Transverse colon (tissue), 4 donors: ENCODE data around the gene TMEM238. TPM values are rescaled to one million over a fixed set of nuclear protein-coding genes. Genes with fewer than 3 reads are reported as not detected.

Experiments
- DNase-seq: peaks from one replicate; pipeline ENCODE4 v3.0.0-alpha.2; 2019
- H3K27ac ChIP-seq, 4 donors: fragments of 200-600 bp; sonication (generic); 2 replicates each; pipeline ENCODE4 v1.5.1; 2016 to 2018; ENCODE audit warnings: inconsistent platforms in 4 of 4
- H3K27me3 ChIP-seq: fragments of 200-600 bp; sonication (generic); 2 replicates; pipeline ENCODE4 v1.5.1; 2017; ENCODE audit warnings: inconsistent platforms
- H3K36me3 ChIP-seq, 4 donors: fragments of 200-600 bp; sonication (generic); 2 replicates each; pipeline ENCODE4 v1.5.1; 2017 to 2019; ENCODE audit warnings: inconsistent platforms in 4 of 4
- H3K4me1 ChIP-seq, 4 donors: fragments of 200-600 bp; sonication (generic); 2 replicates each; pipeline ENCODE4 v1.5.1; 2017 to 2020; ENCODE audit warnings: inconsistent platforms in 4 of 4
- H3K4me3 ChIP-seq, 4 donors: fragments of 200-600 bp; sonication (generic); 1 replicate in 1 of 4; 2 replicates in 3 of 4; pipeline versions ENCODE4 v1.5.1 to v1.6.1; 2017 to 2019; ENCODE audit warnings: inconsistent platforms in 4 of 4
- H3K9me3 ChIP-seq, 2 donors: fragments of 200-600 bp; sonication (generic); 2 replicates each; pipeline ENCODE4 v1.5.1; 2017 to 2019; ENCODE audit warnings: inconsistent platforms in 2 of 2
- EP300 ChIP-seq: sonication (generic); formaldehyde crosslinking; IDR thresholded peaks from one replicate; pipeline ENCODE4 v1.6.1; 2017; ENCODE audit warnings: antibody characterized with exemption, low read depth
- POLR2A ChIP-seq: fragments of 450-650 bp; IDR thresholded peaks from one replicate; pipeline ENCODE4 v1.6.1; 2016; ENCODE audit warnings: antibody characterized with exemption, mild to moderate bottlenecking, moderate library complexity
- POLR2AphosphoS5 ChIP-seq, 3 donors: sonication (generic); formaldehyde crosslinking; IDR thresholded peaks; one replicate each; pipeline ENCODE4 v1.6.1; 2016; ENCODE audit warnings: antibody characterized with exemption in 3 of 3
- WGBS, 2 donors: methylation state at CpG; one replicate each; pipeline ENCODE4 v1.1.5; 2018; ENCODE audit warnings: low coverage in 1 of 2; 5-methylcytosine and 5-hydroxymethylcytosine counted together
- in situ Hi-C, 4 donors: fragments of 200-750 bp; cut with MboI; loops; one replicate each; pipeline versions ENCODE4 v1.15.0 to v1.15.1; 2017; ENCODE audit warnings: low sequenced_read_pairs in 3 of 4, low pct_ligation_motif_present in 1 of 4, low pct_unique_long_range_greater_than_20kb in 1 of 4
- intact Hi-C: fragments of 100-400 bp; cut with DNase I; formaldehyde crosslinking; loops from one replicate; pipeline ENCODE4 v1.15.1; 2023; ENCODE audit warnings: low total_unique reads
- total RNA-seq, 4 donors: library from RNA; depleted of rRNA; stranded (reverse); fragments of >200 nt; gene quantifications; one replicate each; pipeline ENCODE4 v1.1.0, GENCODE V29; 2016
- TF ChIP-seq, protein P1 (sequence below), 5 experiments: fragments of 200-600 bp in 3 of 5; fragments of 450-650 bp in 2 of 5; sonication (generic) in 3 of 5; IDR thresholded peaks; 1 replicate in 2 of 5; 2 replicates in 3 of 5; pipeline ENCODE4 v1.5.1; 2016 to 2017; ENCODE audit warnings: antibody characterized with exemption in 5 of 5, inconsistent platforms in 3 of 5, mild to moderate bottlenecking in 2 of 5, moderate library complexity in 1 of 5

The TMEM238 gene
- total RNA-seq, 4 donors from 2014 or later: 12.0 to 199 (median 42.5) TPM

DNA sequence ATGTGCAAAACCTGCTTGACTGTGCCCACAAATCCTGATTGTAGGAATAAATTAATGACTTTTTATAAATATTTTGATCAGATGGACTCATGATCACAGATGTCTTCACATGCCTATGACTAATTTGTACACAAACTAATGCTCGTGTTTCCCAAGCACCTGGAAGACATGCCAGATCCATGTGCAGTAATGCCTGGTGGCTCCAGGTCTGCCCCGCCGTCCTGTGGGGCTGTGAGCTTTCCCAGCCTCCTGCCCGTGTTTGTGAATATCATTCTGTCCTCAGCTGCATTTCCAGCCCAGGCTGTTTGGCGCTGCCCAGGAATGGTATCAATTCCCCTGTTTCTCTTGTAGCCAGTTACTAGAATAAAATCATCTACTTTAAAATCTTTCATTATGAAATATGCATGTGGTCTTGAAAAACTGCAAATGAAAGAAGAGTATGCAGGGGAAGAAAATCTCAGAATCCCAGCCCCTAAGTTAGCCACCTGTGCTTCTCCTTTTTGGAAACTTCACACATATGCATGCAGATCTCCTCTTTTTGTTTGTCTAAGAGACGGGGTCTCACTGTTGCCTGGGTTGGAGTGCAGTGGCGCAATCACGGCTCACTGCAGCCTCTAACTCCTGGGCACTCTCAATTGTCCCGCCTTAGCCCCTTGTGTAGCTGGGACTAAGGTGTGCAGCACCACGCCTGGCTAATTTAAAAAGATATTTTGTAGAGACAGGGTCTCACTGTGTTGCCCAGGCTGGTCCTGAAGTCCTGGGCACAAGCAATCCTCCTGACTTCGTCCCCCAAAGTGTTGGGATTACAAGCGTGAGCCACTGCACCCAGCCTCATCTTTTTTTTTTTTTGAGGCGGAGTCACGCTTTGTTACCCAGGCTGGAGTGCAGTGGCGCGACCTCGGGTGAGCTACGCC lies 7.9 kb upstream of the TMEM238 start:
- TF ChIP-seq POLR2AphosphoS5 (IDR thresholded peaks at IDR 0.05) (no peak), POLR2A (no peak), EP300 (no peak)
- TF ChIP-seq, protein P1, sequence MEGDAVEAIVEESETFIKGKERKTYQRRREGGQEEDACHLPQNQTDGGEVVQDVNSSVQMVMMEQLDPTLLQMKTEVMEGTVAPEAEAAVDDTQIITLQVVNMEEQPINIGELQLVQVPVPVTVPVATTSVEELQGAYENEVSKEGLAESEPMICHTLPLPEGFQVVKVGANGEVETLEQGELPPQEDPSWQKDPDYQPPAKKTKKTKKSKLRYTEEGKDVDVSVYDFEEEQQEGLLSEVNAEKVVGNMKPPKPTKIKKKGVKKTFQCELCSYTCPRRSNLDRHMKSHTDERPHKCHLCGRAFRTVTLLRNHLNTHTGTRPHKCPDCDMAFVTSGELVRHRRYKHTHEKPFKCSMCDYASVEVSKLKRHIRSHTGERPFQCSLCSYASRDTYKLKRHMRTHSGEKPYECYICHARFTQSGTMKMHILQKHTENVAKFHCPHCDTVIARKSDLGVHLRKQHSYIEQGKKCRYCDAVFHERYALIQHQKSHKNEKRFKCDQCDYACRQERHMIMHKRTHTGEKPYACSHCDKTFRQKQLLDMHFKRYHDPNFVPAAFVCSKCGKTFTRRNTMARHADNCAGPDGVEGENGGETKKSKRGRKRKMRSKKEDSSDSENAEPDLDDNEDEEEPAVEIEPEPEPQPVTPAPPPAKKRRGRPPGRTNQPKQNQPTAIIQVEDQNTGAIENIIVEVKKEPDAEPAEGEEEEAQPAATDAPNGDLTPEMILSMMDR (IDR thresholded peaks at IDR 0.05): no peak
- Histone ChIP-seq H3K27ac (no peak overlapping the region), H3K27me3 (no peaks in the 10 kb centered on the region), H3K4me1 (peaks cover 19 to 32% (median 20%) of the 10 kb centered on the region in 4 donors), H3K36me3 (peaks cover 0 to 6% (median 0%) of the 10 kb centered on the region in 4 donors), H3K4me3 (no peak overlapping the region), H3K9me3 (no peaks in the 10 kb centered on the region)
- DNase-seq: no peak
- intact Hi-C loops (no loop called here), in situ Hi-C loops (loop anchor here in 1 of 4 donors (25.0 kb wide), 1 partner anchor 105 kb away; the partner anchor contains the start of genes BRSK1 and HSPBP1)
- WGBS, 2 donors: 76 to 77% methylated on average over 10 to 18 of the region's 18 CpGs

DNA sequence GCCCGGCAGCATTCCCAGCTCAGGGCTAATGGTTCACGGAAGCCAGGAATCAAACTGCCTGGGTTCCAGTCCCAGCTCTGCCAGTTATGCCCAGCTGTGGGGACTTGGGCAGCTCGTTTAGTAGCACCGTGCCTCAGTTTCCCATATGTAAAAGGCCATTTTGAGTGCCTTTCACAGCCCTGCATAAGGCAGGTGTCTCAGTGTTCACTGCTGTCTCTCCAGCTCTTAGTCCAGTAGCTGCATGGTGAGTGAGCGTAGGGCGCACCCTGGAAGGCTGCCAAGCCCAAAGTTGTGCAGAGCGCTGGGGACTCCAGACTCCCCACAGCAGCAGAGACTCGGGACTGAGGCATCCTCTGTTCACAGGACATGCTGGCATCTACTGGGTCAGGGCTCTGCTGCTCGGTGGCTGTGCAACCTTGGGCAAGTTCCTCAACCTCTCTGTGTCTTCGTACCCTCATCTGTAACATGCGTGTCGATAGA lies 7.1 kb upstream of the TMEM238 start:
- in situ Hi-C loops (loop anchor here in 1 of 4 donors (25.0 kb wide), 1 partner anchor 104 kb away; the partner anchor contains the start of genes BRSK1 and HSPBP1), intact Hi-C loops (no loop called here)
- H3K27ac ChIP-seq: no peak overlapping the region

DNA sequence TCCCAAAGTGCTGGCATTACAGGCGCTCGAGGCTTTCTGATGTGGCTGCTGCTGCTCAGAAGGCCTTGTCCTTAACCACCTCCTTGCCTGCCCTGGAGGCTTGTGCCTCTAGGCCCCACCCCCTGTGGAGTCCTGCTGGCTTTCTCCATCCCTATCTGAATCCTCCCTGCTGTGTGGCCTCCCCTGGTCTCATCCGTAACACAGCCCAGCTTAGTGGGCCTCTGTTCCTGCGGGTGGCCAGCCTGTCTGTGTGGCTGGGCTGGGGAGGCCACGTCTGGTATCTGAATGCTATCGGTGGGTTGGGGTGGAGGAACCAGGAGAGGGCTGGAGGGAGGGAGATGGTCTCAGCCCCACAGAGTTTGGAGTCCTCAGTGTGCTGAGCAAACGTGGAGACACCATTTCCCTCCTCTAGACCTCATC lies 6.4 kb upstream of the TMEM238 start:
- in situ Hi-C loops (loop anchor here in 1 of 4 donors (25.0 kb wide), 1 partner anchor 103 kb away; the partner anchor contains the start of genes BRSK1 and HSPBP1), intact Hi-C loops (no loop called here)
- WGBS, 2 donors: 20 to 81% methylated on average over 1 to 7 of the region's 7 CpGs
- Histone ChIP-seq H3K9me3 (no peaks in the 10 kb centered on the region), H3K4me3 (no peak overlapping the region), H3K27me3 (no peaks in the 10 kb centered on the region), H3K4me1 (peaks cover 24 to 38% (median 26%) of the 10 kb centered on the region in 4 donors), H3K27ac (no peak overlapping the region), H3K36me3 (peaks cover 0 to 6% (median 0%) of the 10 kb centered on the region in 4 donors)
- TF ChIP-seq POLR2A: no peak
- TF ChIP-seq, protein P1 (IDR thresholded peaks at IDR 0.05): no peak
- no peak for TF ChIP-seq EP300
- no peak for TF ChIP-seq POLR2AphosphoS5 (IDR thresholded peaks at IDR 0.05)
- no peak for DNase-seq

More for the DNA sequence above, 7.1 kb upstream of the TMEM238 start:
- TF ChIP-seq POLR2AphosphoS5 (IDR thresholded peaks at IDR 0.05): no peak
- peaks cover 24 to 38% (median 26%) of the 10 kb centered on the region in 4 donors for H3K4me1 ChIP-seq
- WGBS, 2 donors: 60 to 75% methylated on average over 2 to 11 of the region's 12 CpGs
- peaks cover 0 to 6% (median 0%) of the 10 kb centered on the region in 4 donors for H3K36me3 ChIP-seq
- no peaks in the 10 kb centered on the region for H3K27me3 ChIP-seq
- H3K9me3 ChIP-seq: no peaks in the 10 kb centered on the region
- DNase-seq: no peak
- H3K4me3 ChIP-seq: no peak overlapping the region

DNA sequence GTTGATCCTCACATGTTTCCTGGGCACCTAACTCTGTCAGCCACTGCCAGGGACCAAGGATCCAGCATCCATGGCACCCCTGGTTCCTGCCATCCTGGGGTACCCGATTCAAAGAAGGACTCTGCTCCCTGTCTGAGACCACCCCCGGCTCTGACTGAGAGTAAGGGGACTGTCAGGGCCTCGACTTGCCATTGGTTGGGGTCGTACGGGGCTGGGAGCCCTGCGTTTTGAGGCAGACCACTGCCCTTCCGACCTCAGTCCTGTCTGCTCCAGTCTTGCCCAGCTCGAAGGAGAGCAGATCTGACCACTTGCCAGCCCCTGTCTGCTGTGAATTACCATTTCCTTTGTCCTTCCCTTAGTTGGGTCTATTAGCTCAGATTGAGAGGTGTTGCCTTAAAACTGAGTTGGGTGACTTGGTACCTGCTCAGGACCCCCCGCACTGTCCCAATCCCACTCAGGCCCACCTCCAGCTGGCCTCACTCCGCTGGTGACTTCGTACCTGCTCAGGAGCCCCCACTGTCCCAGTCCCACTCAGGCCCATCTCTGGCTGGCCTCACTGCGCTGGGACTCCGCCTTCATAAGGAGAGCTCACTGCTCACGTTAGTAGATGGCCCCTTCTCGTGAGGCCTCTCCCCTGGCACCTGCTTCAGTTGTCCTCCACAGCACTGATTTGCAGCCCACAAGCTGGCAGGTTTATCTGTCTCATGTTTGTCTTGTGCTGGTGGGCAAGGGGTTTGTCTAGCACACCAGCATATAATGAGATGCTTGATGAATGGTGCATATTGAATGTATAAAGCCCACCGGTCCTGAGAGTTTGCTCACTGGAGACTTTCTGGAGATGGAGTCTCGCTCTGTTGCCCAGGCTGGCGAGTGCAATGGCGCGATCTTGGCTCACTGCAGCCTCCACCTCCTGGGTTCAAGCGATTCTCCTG lies 5.6 kb upstream of the TMEM238 start:
- DNase-seq: no peak
- Histone ChIP-seq H3K4me1 (peaks cover 28 to 44% (median 31%) of the 10 kb centered on the region in 4 donors), H3K9me3 (no peaks in the 10 kb centered on the region), H3K27ac (no peak overlapping the region), H3K4me3 (no peak overlapping the region), H3K36me3 (peaks cover 0 to 6% (median 0%) of the 10 kb centered on the region in 4 donors), H3K27me3 (no peaks in the 10 kb centered on the region)
- in situ Hi-C loops (loop anchor here in 1 of 4 donors (25.0 kb wide), 1 partner anchor 102 kb away; the partner anchor contains the start of genes BRSK1 and HSPBP1), intact Hi-C loops (loop anchor here (10.0 kb wide), 1 partner anchor 265 kb away; the partner anchor contains the start of gene U2AF2)
- WGBS, 2 donors: 85 to 95% methylated on average over 6 to 21 of the region's 21 CpGs
- TF ChIP-seq, protein P1 (IDR thresholded peaks at IDR 0.05): no peak
- TF ChIP-seq EP300: no peak
- no peak for TF ChIP-seq POLR2A
- TF ChIP-seq POLR2AphosphoS5 (IDR thresholded peaks at IDR 0.05): no peak
